Measurements from ENCODE around the gene CCDC107. TPM values are rescaled to one million over a fixed set of nuclear protein-coding genes. Genes with fewer than 3 reads are reported as not detected.

CCDC107 gene
- total RNA-seq, 1 donor from 2014 or later = 13.5 TPM

DNA sequence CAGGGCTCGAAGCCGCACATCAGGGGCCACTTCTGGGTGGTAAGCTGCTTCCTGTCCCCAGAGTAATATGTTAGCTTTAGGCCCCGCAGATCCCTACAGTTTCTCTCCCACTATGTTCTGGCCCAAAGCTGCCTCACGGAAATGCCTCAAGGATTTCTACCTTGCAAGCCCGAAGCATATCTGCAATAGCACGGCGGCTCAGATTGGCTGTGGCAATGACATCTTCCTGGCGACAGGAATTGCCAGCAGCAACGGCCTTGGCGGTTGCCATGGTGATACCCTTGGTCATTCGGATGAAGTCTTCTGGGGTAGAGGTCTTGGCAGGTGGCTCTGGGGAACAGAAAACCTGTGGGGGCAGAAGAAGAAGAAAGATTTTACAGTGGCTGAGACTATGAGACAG lies 41.9 kb downstream of the CCDC107 start:
- Mint-ChIP-seq H3K27ac (ENCODE audit: unreplicated experiment) (no peak overlapping the region), H3K4me1 (ENCODE audit: unreplicated experiment) (no peaks in the 10 kb centered on the region), H3K27me3 (ENCODE audit: unreplicated experiment) (peaks cover 9% of the 10 kb centered on the region), H3K9me3 (ENCODE audit: unreplicated experiment) (no peaks in the 10 kb centered on the region), H3K4me3 (ENCODE audit: unreplicated experiment) (no peak overlapping the region), H3K36me3 (ENCODE audit: low read depth, unreplicated experiment) (peaks cover 41% of the 10 kb centered on the region)
- no peak for DNase-seq (ENCODE audit: low spot score)
- TF ChIP-seq, protein P1, sequence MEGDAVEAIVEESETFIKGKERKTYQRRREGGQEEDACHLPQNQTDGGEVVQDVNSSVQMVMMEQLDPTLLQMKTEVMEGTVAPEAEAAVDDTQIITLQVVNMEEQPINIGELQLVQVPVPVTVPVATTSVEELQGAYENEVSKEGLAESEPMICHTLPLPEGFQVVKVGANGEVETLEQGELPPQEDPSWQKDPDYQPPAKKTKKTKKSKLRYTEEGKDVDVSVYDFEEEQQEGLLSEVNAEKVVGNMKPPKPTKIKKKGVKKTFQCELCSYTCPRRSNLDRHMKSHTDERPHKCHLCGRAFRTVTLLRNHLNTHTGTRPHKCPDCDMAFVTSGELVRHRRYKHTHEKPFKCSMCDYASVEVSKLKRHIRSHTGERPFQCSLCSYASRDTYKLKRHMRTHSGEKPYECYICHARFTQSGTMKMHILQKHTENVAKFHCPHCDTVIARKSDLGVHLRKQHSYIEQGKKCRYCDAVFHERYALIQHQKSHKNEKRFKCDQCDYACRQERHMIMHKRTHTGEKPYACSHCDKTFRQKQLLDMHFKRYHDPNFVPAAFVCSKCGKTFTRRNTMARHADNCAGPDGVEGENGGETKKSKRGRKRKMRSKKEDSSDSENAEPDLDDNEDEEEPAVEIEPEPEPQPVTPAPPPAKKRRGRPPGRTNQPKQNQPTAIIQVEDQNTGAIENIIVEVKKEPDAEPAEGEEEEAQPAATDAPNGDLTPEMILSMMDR (IDR thresholded peaks at IDR 0.05; ENCODE audit: unreplicated experiment) = no peak

DNA sequence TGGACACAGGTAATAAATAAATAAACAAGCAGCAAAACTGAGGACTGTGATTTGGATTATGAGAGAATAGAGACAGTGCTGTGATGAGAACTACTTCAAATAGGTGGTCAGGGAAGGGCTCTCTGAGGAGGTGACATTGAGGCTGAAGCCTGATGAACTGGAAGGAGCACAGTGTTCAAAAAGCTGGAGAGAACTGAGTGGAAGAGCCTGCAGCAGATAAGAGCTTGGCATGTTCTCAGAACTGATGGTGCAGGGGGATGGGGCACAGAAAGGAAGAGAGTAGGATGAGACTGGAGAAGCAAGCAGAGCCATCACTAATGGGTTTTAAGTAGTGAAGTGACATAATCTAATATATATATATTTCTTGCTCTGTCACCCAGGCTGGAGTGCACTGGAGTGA lies 42.9 kb downstream of the CCDC107 start:
- no peak for DNase-seq (ENCODE audit: low spot score)
- Mint-ChIP-seq H3K27ac (ENCODE audit: unreplicated experiment) (no peak overlapping the region), H3K4me3 (ENCODE audit: unreplicated experiment) (no peak overlapping the region), H3K9me3 (ENCODE audit: unreplicated experiment) (no peaks in the 10 kb centered on the region), H3K36me3 (ENCODE audit: low read depth, unreplicated experiment) (peaks cover 47% of the 10 kb centered on the region), H3K4me1 (ENCODE audit: unreplicated experiment) (no peaks in the 10 kb centered on the region), H3K27me3 (ENCODE audit: unreplicated experiment) (peaks cover 9% of the 10 kb centered on the region)
- TF ChIP-seq, protein P1 (IDR thresholded peaks at IDR 0.05; ENCODE audit: unreplicated experiment) = no peak

DNA sequence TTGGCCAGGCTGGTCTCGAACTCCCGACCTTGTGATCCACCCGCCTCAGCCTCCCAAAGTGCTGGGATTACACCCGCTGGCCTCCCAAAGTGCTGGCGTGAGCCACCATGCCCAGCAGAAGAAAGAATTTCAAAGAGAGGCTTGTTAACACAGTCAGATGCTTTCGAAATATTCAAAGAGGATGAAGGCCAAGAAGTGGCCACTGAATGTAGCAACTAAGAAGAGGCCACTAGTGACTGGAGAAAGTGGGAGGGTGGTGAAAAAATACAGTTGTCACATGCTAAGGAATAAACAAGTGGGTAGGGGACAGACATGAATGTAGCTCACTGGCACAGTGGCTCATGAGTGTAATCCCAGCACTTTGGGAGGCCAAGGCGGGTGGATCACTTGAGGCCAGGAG lies 44.6 kb downstream of the CCDC107 start:
- no peak for DNase-seq (ENCODE audit: low spot score)
- H3K27me3 Mint-ChIP-seq (ENCODE audit: unreplicated experiment) = peaks cover 9% of the 10 kb centered on the region
- no peaks in the 10 kb centered on the region for H3K4me1 Mint-ChIP-seq (ENCODE audit: unreplicated experiment)
- peaks cover 48% of the 10 kb centered on the region for H3K36me3 Mint-ChIP-seq (ENCODE audit: low read depth, unreplicated experiment)
- no peaks in the 10 kb centered on the region for H3K9me3 Mint-ChIP-seq (ENCODE audit: unreplicated experiment)
- peak overlapping the region; percentile 41 for H3K27ac Mint-ChIP-seq (ENCODE audit: unreplicated experiment)
- H3K4me3 Mint-ChIP-seq (ENCODE audit: unreplicated experiment) = peak overlapping the region; percentile 69
- TF ChIP-seq, protein P1 (IDR thresholded peaks at IDR 0.05; ENCODE audit: unreplicated experiment) = no peak

DNA sequence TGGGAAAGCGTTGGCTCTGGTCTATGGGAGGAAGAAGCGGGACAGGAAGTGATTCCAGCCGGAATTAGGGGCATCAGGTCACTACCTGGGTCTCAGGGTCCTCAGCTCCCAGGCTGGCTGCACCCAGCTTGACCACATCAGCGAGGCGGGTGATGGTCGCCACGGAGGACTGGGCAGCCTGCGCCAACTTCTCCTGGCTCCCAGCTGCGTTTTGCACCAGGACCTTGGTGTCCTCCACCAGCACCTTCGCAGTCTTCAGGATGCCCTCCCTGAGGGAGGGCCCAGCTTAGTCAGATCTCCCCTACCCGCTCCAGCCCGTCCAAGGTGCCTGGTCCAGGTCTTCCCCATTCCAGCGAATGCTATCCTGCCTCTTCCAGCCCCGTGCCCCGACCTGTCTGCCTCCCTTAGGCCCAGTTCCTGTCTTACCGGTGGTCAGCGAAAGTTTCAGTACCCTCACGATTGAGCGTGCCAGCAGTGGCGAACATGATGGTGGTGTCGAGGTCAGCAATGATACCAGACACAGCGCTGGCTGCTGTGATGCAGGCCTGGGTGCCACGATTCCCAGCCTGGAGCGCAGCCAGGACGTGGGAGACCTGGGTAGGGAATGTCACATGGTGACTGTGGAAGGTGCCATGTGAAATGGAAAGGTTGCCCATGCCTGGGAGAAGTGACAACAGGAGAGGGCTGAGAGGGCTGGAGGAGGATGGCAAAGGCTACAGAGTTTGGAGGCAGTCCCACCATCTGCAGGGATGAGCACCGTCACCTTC lies 46.0 kb downstream of the CCDC107 start:
- H3K4me1 Mint-ChIP-seq (ENCODE audit: unreplicated experiment) = no peaks in the 10 kb centered on the region
- H3K36me3 Mint-ChIP-seq (ENCODE audit: low read depth, unreplicated experiment) = peaks cover 59% of the 10 kb centered on the region
- H3K4me3 Mint-ChIP-seq (ENCODE audit: unreplicated experiment) = peak overlapping the region; percentile 70
- TF ChIP-seq, protein P1 (IDR thresholded peaks at IDR 0.05; ENCODE audit: unreplicated experiment) = no peak
- H3K27ac Mint-ChIP-seq (ENCODE audit: unreplicated experiment) = peak overlapping the region; percentile 30
- no peak for DNase-seq (ENCODE audit: low spot score)
- peaks cover 8% of the 10 kb centered on the region for H3K27me3 Mint-ChIP-seq (ENCODE audit: unreplicated experiment)
- no peaks in the 10 kb centered on the region for H3K9me3 Mint-ChIP-seq (ENCODE audit: unreplicated experiment)

DNA sequence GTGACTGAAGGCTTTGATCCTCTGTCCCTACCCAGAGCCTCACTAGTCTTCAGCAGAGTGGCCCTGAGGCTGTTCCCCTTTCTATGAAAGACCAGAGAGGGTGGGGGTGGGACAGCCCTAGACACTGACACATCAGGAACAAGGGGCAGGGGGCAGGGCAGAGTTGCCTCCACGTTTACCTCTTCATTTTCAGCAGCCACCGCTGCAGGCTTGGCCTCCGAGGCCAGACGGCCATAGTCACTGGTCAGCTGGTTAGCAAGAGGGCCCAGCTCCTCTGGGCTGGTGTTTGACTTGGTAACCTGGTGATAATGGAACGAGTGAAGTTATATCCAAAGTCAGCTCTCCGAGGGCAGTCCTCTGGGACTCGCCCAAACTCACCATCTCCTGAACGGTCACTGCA lies 47.3 kb downstream of the CCDC107 start:
- no peak overlapping the region for H3K27ac Mint-ChIP-seq (ENCODE audit: unreplicated experiment)

More for the DNA sequence above, 47.3 kb downstream of the CCDC107 start:
- no peaks in the 10 kb centered on the region for H3K4me1 Mint-ChIP-seq (ENCODE audit: unreplicated experiment)
- TF ChIP-seq, protein P1 (IDR thresholded peaks at IDR 0.05; ENCODE audit: unreplicated experiment) = no peak
- H3K4me3 Mint-ChIP-seq (ENCODE audit: unreplicated experiment) = no peak overlapping the region
- peaks cover 8% of the 10 kb centered on the region for H3K27me3 Mint-ChIP-seq (ENCODE audit: unreplicated experiment)
- peaks cover 65% of the 10 kb centered on the region for H3K36me3 Mint-ChIP-seq (ENCODE audit: low read depth, unreplicated experiment)
- no peaks in the 10 kb centered on the region for H3K9me3 Mint-ChIP-seq (ENCODE audit: unreplicated experiment)
- no peak for DNase-seq (ENCODE audit: low spot score)

Data from endothelial cell (in vitro differentiated cells).